Activated T-cell treated with anti-CD3 and anti-CD28 coated beads for 4 hours (primary cell): ENCODE measurements around the gene HNRNPDL.
"Not testable (repeated sequence)": the region's sequence is repeated elsewhere in the genome, so short reads cannot be mapped to it uniquely, and the experiment has no call there.

Experiments
- DNase-seq: peaks from one replicate; pipeline ENCODE4 v3.0.0-alpha.2; 2020

HNRNPDL gene

GRCh38 chr4:82430193-82430963, at the start of gene HNRNPDL, which contains the start of gene ENOPH1:
Gene HNRNPDL (minus strand): TSS chr4:82430462. CDS start chr4:82429690, 772 bp downstream.
Gene ENOPH1 (plus strand): TSS chr4:82430590. CDS start chr4:82430830, 240 bp downstream.
- peak; percentile 97 for DNase-seq

GRCh38 chr4:82479562-82479961, 49.3 kb upstream of the HNRNPDL start:
- DNase-seq = no peak

GRCh38 chr4:82477469-82477868, 47.2 kb upstream of the HNRNPDL start:
- not testable (repeated sequence) for DNase-seq

GRCh38 chr4:82475931-82476330, 45.7 kb upstream of the HNRNPDL start:
- not testable (repeated sequence) for DNase-seq

GRCh38 chr4:82473621-82474164, 43.4 kb upstream of the HNRNPDL start:
- no peak for DNase-seq

- DNase-seq = not testable (repeated sequence)
These were observed 42.8 kb upstream of the HNRNPDL start for GRCh38 chr4:82473080-82473479.

GRCh38 chr4:82469791-82470345, 39.6 kb upstream of the HNRNPDL start:
- no peak for DNase-seq

- DNase-seq = no peak
These were observed 37.2 kb upstream of the HNRNPDL start for GRCh38 chr4:82467471-82467870.

- DNase-seq = no peak
These were observed 33.0 kb upstream of the HNRNPDL start for GRCh38 chr4:82463221-82463620.

- DNase-seq = peak; percentile 80
These were observed 32.2 kb upstream of the HNRNPDL start for GRCh38 chr4:82462415-82462831.

- no peak for DNase-seq
These were observed 31.4 kb upstream of the HNRNPDL start for GRCh38 chr4:82461710-82462109.

GRCh38 chr4:82458729-82459128, 28.5 kb upstream of the HNRNPDL start:
- DNase-seq = no peak

GRCh38 chr4:82457266-82457665, 27.0 kb upstream of the HNRNPDL start:
- no peak for DNase-seq

GRCh38 chr4:82452026-82452425, 21.8 kb upstream of the HNRNPDL start:
- DNase-seq = no peak

GRCh38 chr4:82450966-82451755, 20.9 kb upstream of the HNRNPDL start:
- DNase-seq = no peak

- DNase-seq = no peak
These were observed 17.6 kb upstream of the HNRNPDL start for GRCh38 chr4:82447886-82448285.

- DNase-seq = no peak
These were observed 8.8 kb upstream of the HNRNPDL start for GRCh38 chr4:82439088-82439487.

GRCh38 chr4:82437285-82438005, 7.2 kb upstream of the HNRNPDL start:
- DNase-seq = no peak

- DNase-seq = no peak
These were observed 6.5 kb upstream of the HNRNPDL start for GRCh38 chr4:82436780-82437179.

GRCh38 chr4:82436130-82436529, 5.9 kb upstream of the HNRNPDL start:
- DNase-seq = no peak

- no peak for DNase-seq
These were observed 4.7 kb upstream of the HNRNPDL start for GRCh38 chr4:82434949-82435348.

- DNase-seq = no peak
These were observed 3.5 kb upstream of the HNRNPDL start for GRCh38 chr4:82433791-82434190.

- DNase-seq = no peak
These were observed 2.3 kb upstream of the HNRNPDL start for GRCh38 chr4:82432596-82432995.
